H9 (cell line): ENCODE results near the gene TMEM213. TPM values are rescaled to one million over a fixed set of nuclear protein-coding genes. Genes with fewer than 3 reads are reported as not detected.

Source experiments
- DNase-seq: peaks from one replicate; pipeline ENCODE4 v3.0.0-alpha.2; 2017
- H2AFZ ChIP-seq: one replicate; pipeline ENCODE4 v1.6.1; 2013; ENCODE audit warnings: mild to moderate bottlenecking, low read length, control low read depth, moderate library complexity
- H2AK5ac ChIP-seq: 2 replicates; pipeline ENCODE4 v1.6.1; 2013; ENCODE audit warnings: low read length, control low read depth, mixed read lengths; ENCODE audit not compliant: insufficient read length
- H2BK120ac ChIP-seq: one replicate; pipeline ENCODE4 v1.6.1; 2013; ENCODE audit warnings: low read depth, mild to moderate bottlenecking, low read length, control low read depth, inconsistent platforms; ENCODE audit not compliant: poor library complexity, severe bottlenecking
- H2BK12ac ChIP-seq: 2 replicates; pipeline ENCODE4 v1.6.1; 2013; ENCODE audit warnings: low read length, control low read depth, mixed read lengths, low read depth; ENCODE audit not compliant: insufficient read length
- H2BK15ac ChIP-seq: 2 replicates; pipeline ENCODE4 v1.6.1; 2013; ENCODE audit warnings: low read depth, low read length, control low read depth
- H2BK20ac ChIP-seq: one replicate; pipeline ENCODE4 v1.6.1; 2013; ENCODE audit warnings: low read depth, mild to moderate bottlenecking, low read length, control low read depth, inconsistent platforms; ENCODE audit not compliant: poor library complexity, severe bottlenecking
- H2BK5ac ChIP-seq: 2 replicates; pipeline ENCODE4 v1.6.1; 2013; ENCODE audit warnings: low read length, control low read depth, mixed read lengths; ENCODE audit not compliant: insufficient read length
- H3K14ac ChIP-seq: 2 replicates; pipeline ENCODE4 v1.6.1; 2013; ENCODE audit warnings: low read length, control low read depth; ENCODE audit not compliant: insufficient read depth
- H3K18ac ChIP-seq: 2 replicates; pipeline ENCODE4 v1.6.1; 2013; ENCODE audit warnings: low read depth, mild to moderate bottlenecking, mixed read lengths, low read length, control low read depth; ENCODE audit not compliant: insufficient read length
- H3K23ac ChIP-seq: 2 replicates; pipeline ENCODE4 v1.6.1; 2013; ENCODE audit warnings: low read length, control low read depth, mixed read lengths, low read depth; ENCODE audit not compliant: insufficient read length
- H3K23me2 ChIP-seq: 2 replicates; pipeline ENCODE4 v1.6.1; 2013; ENCODE audit warnings: low read depth, mild to moderate bottlenecking, mixed read lengths, low read length, control low read depth; ENCODE audit not compliant: insufficient read length, poor library complexity, severe bottlenecking
- H3K27ac ChIP-seq: 2 replicates; pipeline ENCODE4 v1.5.1; 2013; ENCODE audit warnings: low read length, control low read depth, mixed read lengths, low read depth; ENCODE audit not compliant: insufficient read length
- H3K27me3 ChIP-seq: 2 replicates; pipeline ENCODE4 v1.6.1; 2013; ENCODE audit warnings: low read length, control low read depth, inconsistent platforms; ENCODE audit not compliant: insufficient read depth
- H3K4ac ChIP-seq: 2 replicates; pipeline ENCODE4 v1.6.1; 2013; ENCODE audit warnings: low read depth, mild to moderate bottlenecking, control low read depth, inconsistent platforms, low read length, moderate library complexity
- H3K4me1 ChIP-seq: 2 replicates; pipeline ENCODE4 v1.6.1; 2013; ENCODE audit warnings: low read length, control low read depth, inconsistent platforms; ENCODE audit not compliant: insufficient read depth
- H3K4me2 ChIP-seq: 2 replicates; pipeline ENCODE4 v1.6.1; 2013; ENCODE audit warnings: low read length, control low read depth, mixed read lengths; ENCODE audit not compliant: insufficient read length, insufficient read depth
- H3K56ac ChIP-seq: 2 replicates; pipeline ENCODE4 v1.6.1; 2013; ENCODE audit warnings: low read depth, mild to moderate bottlenecking, mixed read lengths, low read length, control low read depth; ENCODE audit not compliant: insufficient read length
- H3K79me1 ChIP-seq: 2 replicates; pipeline ENCODE4 v1.6.1; 2013; ENCODE audit warnings: low read depth, mild to moderate bottlenecking, moderate library complexity, low read length, control low read depth, inconsistent platforms; ENCODE audit not compliant: insufficient read depth, poor library complexity, severe bottlenecking
- H3K79me2 ChIP-seq: 2 replicates; pipeline ENCODE4 v1.6.1; 2013; ENCODE audit warnings: low read length, control low read depth, inconsistent platforms; ENCODE audit not compliant: insufficient read depth
- H3K9ac ChIP-seq: 2 replicates; pipeline ENCODE4 v1.6.1; 2013; ENCODE audit warnings: low read length, control low read depth, mixed read lengths; ENCODE audit not compliant: insufficient read length; ENCODE audit errors: extremely low read depth
- H3K9me3 ChIP-seq: one replicate; pipeline ENCODE4 v1.6.1; 2013; ENCODE audit warnings: low read depth, low read length, inconsistent platforms; ENCODE audit not compliant: control insufficient read depth
- H3T11ph ChIP-seq: one replicate; pipeline ENCODE4 v1.6.1; 2013; ENCODE audit warnings: mild to moderate bottlenecking, low read length, control low read depth, inconsistent platforms
- H4K20me1 ChIP-seq: one replicate; pipeline ENCODE4 v1.6.1; 2013; ENCODE audit not compliant: control insufficient read depth, insufficient read length, insufficient read depth
- H4K5ac ChIP-seq: 2 replicates; pipeline ENCODE4 v1.6.1; 2013; ENCODE audit warnings: low read depth, mild to moderate bottlenecking, mixed read lengths, low read length, control low read depth; ENCODE audit not compliant: insufficient read length
- H4K8ac ChIP-seq: replicated peaks from 2 replicates; pipeline ENCODE4 v1.6.1; 2013; ENCODE audit warnings: low read length, control low read depth, mixed read lengths, low read depth; ENCODE audit not compliant: insufficient read length
- H4K91ac ChIP-seq: 2 replicates; pipeline ENCODE4 v1.6.1; 2013; ENCODE audit warnings: low read depth, mild to moderate bottlenecking, moderate library complexity, mixed read lengths, low read length, control low read depth; ENCODE audit not compliant: insufficient read length
- H3K27ac Mint-ChIP-seq, 3 experiments: 2 replicates in 2 of 3; 3 replicates in 1 of 3; pipeline ENCODE4 v1.8.0; 2020 to 2021; ENCODE audit warnings: mixed read lengths in 3 of 3, mild to moderate bottlenecking in 1 of 3, moderate library complexity in 1 of 3
- H3K27me3 Mint-ChIP-seq: 2 replicates; pipeline ENCODE4 v1.8.0; 2021; ENCODE audit warnings: low read depth, mild to moderate bottlenecking, moderate library complexity, mixed read lengths
- H3K36me3 Mint-ChIP-seq, 3 experiments: 2 replicates in 2 of 3; 3 replicates in 1 of 3; pipeline ENCODE4 v1.8.0; 2020 to 2021; ENCODE audit warnings: low read depth in 3 of 3, mixed read lengths in 3 of 3; ENCODE audit not compliant: insufficient read depth in 1 of 3
- H3K4me1 Mint-ChIP-seq, 2 experiments: 2 replicates each; pipeline ENCODE4 v1.8.0; 2020; ENCODE audit warnings: mixed read lengths in 2 of 2
- H3K4me3 Mint-ChIP-seq, 2 experiments: 2 replicates in 1 of 2; 3 replicates in 1 of 2; pipeline ENCODE4 v1.8.0; 2020 to 2021; ENCODE audit warnings: mild to moderate bottlenecking in 2 of 2, mixed read lengths in 2 of 2, moderate library complexity in 1 of 2
- H3K9me3 Mint-ChIP-seq, 2 experiments: 2 replicates in 1 of 2; 3 replicates in 1 of 2; pipeline ENCODE4 v1.8.0; 2020; ENCODE audit warnings: mild to moderate bottlenecking in 2 of 2, mixed read lengths in 2 of 2, moderate library complexity in 1 of 2
- WGBS: extraction: QIAGEN DNeasy Blood & Tissue Kit; methylation state at CpG from one replicate; pipeline ENCODE4 v1.1.7; 2013; ENCODE audit warnings: missing lambda C conversion rate, low lambda C conversion rate, mixed read lengths; ENCODE audit not compliant: insufficient read length; ENCODE audit errors: extremely low coverage; 5-methylcytosine and 5-hydroxymethylcytosine counted together
- total RNA-seq: library from RNA; stranded (reverse); gene quantifications from 2 replicates; pipeline ENCODE4 v1.2.1, GENCODE V29; 2021
- TF ChIP-seq, protein P1 (sequence below): fragments of 200-600 bp; sonication (generic); conservative IDR thresholded peaks from 3 replicates; pipeline ENCODE4 v1.8.0; 2021; ENCODE audit warnings: antibody characterized with exemption, mild to moderate bottlenecking

The TMEM213 gene
- total RNA-seq, 1 experiment from 2014 or later: 0.22 TPM

- H2BK12ac ChIP-seq: no peak overlapping the region
- no peaks in the 10 kb centered on the region for H3K9me3 ChIP-seq
- no CpG with 5 or more reads among the region's 18 CpGs for WGBS
- H3K27me3 ChIP-seq: no peaks in the 10 kb centered on the region
- no peak overlapping the region for H4K91ac ChIP-seq
- no peak overlapping the region for H2BK20ac ChIP-seq
- H3K27ac Mint-ChIP-seq: no peak overlapping the region
- H3K9me3 Mint-ChIP-seq: no peaks in the 10 kb centered on the region
- no peak overlapping the region for H3K4me2 ChIP-seq
- H3T11ph ChIP-seq: no peak overlapping the region
- no peaks in the 10 kb centered on the region for H3K4me1 ChIP-seq
- H2AK5ac ChIP-seq: no peak overlapping the region
- no peak overlapping the region for H3K4me3 Mint-ChIP-seq
- no peaks in the 10 kb centered on the region for H3K23me2 ChIP-seq
- no peak overlapping the region for H3K4ac ChIP-seq
- no peak overlapping the region for H3K9ac ChIP-seq
- H3K14ac ChIP-seq: no peak overlapping the region
- H3K27ac ChIP-seq: no peak overlapping the region
- no peak overlapping the region for H4K8ac ChIP-seq
- no peaks in the 10 kb centered on the region for H3K36me3 Mint-ChIP-seq
- H2BK5ac ChIP-seq: no peak overlapping the region
- no peak overlapping the region for H2AFZ ChIP-seq
- H3K79me2 ChIP-seq: no peaks in the 10 kb centered on the region
- H2BK120ac ChIP-seq: no peak overlapping the region
- H3K4me1 Mint-ChIP-seq: peaks cover 35 to 39% of the 10 kb centered on the region in 2 experiments
- H3K27me3 Mint-ChIP-seq: no peaks in the 10 kb centered on the region; the same call in 1 of the 2 replicates
- no peak overlapping the region for H3K23ac ChIP-seq
- H4K20me1 ChIP-seq: no peaks in the 10 kb centered on the region
- H2BK15ac ChIP-seq: no peak overlapping the region
- no peak for DNase-seq
- no peaks in the 10 kb centered on the region for H3K79me1 ChIP-seq
- H3K56ac ChIP-seq: no peak overlapping the region
- TF ChIP-seq, protein P1, sequence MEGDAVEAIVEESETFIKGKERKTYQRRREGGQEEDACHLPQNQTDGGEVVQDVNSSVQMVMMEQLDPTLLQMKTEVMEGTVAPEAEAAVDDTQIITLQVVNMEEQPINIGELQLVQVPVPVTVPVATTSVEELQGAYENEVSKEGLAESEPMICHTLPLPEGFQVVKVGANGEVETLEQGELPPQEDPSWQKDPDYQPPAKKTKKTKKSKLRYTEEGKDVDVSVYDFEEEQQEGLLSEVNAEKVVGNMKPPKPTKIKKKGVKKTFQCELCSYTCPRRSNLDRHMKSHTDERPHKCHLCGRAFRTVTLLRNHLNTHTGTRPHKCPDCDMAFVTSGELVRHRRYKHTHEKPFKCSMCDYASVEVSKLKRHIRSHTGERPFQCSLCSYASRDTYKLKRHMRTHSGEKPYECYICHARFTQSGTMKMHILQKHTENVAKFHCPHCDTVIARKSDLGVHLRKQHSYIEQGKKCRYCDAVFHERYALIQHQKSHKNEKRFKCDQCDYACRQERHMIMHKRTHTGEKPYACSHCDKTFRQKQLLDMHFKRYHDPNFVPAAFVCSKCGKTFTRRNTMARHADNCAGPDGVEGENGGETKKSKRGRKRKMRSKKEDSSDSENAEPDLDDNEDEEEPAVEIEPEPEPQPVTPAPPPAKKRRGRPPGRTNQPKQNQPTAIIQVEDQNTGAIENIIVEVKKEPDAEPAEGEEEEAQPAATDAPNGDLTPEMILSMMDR: no peak
- H4K5ac ChIP-seq: no peak overlapping the region
- no peak overlapping the region for H3K18ac ChIP-seq
These were observed 46.8 kb upstream of the TMEM213 start for GRCh38 chr7:138750901-138751464.
